GM19468 (cell line): Measurements from ENCODE around the gene OSM.
"Not testable (repeated sequence)": the region's sequence is repeated elsewhere in the genome, so short reads cannot be mapped to it uniquely, and the experiment has no call there.

Source experiments
- ATAC-seq: cut with Tn5 transposase; IDR thresholded peaks from one replicate; pipeline ENCODE4 v1.9.1; 2021; ENCODE audit warnings: mild to moderate bottlenecking, moderate library complexity, moderate number of reproducible peaks; ENCODE audit not compliant: unreplicated experiment; ENCODE audit errors: extremely low read depth

OSM gene

DNA sequence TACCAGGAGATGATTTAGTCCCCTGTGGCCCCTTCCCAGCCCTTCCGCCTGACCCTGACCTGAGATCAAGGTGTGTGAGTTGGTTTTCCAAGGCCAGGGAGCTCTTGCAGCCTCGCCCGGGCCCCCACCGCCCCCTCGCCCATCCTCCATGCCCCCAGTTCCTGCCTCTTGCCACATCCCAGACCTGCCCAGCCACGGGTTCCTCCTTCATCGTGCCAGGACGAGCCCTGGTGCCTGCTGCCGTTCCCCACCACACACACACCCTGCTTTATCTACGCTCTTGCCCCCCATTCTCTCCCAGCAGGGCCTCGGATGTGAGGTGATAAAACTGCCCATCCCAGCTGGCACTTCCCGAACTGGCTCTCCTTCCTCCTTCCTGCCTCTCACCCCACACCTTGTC is 18.7 kb downstream of the OSM start:
- ATAC-seq, result no peak

DNA sequence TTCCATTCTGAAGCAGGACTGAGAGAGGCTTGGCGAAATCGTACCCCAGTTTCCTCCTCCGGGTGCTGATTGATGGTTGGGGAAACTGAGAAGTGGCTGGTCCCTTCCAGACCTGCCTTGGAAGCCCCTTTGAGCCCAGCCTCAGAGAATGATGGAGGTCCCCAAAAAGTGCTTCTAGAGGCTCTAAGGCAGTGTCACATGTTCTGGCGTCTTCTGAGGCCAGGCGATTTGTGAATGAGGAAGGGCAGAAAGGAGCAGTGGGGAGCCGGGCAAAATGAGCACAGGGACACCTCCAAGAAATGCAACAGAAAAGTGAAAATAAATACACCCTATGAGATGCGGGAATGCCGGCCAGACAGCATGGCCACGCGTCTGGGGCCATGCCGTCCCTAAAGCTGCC is 19.1 kb downstream of the OSM start:
- no peak for ATAC-seq

DNA sequence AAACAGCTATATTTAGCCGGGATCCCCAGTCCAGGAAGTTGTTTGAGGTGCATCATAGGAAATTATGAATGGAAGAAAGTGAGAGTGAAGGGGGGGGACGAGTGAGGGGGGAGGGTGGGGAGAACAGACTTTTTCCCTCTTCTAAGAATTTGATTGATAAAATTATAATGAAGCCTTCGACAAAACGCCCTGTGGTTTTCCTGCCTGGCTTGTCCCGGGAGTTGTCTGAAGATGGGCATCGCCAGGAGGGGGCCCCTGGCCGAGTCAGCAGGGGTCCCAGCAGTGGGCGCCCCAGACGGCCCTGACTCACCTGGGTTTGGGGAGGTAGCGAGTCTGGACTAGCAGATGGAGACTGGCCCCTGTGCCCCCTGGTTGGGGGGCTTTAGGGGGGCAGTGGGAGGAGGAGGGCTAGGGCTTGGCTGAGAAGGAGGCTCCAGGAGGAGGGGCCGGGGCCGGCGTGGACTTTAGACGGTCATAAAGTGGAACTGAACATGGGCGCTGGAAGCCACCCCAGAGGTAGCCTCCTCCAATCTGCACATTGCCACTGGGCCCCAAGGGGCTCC is 19.8 kb downstream of the OSM start:
- ATAC-seq, result no peak

DNA sequence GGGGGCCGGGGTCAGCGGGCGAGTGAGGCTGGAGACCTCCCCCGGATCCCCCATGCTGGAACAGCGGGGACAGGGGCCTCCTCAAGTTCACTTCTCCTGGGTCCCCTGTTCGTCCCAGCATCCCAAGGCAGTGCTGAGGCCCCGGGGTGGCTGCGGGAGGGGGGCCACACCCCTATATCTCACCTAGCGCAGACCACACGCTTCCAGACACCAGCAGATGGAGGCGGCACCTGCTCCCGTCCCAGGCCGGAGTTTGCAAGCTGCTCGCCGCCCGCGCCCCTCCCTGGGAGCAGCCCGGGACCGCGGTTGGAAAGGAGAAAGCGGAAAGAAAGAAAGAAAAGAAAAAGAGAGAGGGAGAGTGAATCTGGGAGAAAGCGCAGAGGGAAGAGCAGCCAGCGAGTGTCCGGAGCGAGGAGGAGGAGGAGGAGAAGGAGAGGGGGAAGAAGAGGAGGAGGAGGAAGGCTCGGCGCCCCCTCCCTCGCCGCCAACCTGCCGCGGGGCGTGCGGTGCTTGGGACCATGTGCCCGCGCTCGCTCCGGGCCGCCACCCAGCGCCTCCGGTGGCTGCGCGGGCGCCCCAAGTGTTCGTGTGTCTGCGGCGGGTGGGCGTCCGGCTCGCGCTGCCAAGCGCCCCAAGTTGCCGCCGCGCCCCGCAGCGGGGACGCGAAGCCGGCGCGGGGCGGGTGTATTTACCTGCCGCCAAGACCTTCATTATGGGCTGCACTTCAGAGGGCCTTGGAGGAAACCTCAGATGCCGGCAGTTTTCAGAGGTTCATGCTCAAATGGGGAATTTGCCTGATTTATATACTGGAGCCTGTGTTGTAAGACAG is 20.5 kb downstream of the OSM start, which contains the start of gene LIF:
Gene LIF (minus strand): TSS at position 775 of the 829 bp plus-strand sequence. CDS start 64 bp downstream, at position 711.
- no peak for ATAC-seq

DNA sequence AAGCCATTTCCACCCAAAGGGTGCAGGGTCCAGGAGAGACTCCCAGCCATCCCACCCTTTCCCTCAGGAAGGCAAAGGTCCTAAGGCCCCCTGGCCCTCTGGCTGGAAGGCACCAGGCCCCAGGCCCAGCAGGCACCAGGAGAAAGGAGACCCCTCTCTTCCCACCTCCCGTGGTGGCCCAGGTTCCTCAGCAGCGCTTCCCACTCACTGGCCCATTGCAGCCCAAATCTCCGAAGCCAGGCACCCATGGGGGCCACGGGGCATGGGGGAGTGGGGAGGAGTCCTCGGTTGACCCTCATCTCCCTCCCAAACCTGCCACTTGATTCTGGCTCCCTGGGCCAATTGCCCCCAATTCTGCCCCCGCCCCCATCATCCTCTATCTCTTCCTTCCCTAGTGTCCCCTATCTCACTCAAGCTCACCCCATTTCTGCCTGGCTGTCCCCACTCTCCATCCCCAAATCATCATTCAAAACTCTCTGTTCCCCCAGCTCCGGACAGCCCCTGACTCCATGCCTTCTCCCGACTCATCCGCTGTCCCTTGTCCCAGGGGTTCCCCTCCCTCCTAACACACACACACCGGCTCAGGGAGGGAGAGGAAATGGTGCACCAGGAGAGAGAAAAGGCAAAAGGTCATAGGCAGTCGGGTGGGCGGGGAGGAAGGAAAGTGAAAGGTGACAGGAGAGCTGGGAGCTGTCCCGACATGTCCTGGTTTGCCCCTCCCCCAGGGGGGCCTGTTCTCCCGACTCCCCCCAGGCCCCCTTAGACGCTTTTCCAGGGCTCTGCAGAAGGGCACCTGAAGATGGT is 21.3 kb downstream of the OSM start:
- ATAC-seq, result no peak

DNA sequence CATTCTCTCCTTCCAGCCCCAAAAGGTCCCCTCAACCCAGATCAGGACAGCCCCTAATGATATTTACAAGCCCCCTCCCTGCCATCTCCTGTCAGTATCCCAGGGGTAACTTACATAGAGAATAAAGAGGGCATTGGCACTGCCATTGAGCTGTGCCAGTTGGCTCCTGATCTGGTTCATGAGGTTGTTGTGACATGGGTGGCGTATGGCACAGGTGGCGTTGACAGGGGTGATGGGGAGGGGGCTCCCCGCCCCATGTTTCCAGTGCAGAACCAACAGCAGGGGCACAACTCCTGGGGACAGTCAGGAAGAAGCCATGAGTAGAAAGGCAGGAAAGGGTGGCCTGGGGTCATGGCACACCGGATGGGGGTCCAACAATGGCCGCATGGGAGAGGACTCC is 22.0 kb downstream of the OSM start:
- ATAC-seq, result no peak

DNA sequence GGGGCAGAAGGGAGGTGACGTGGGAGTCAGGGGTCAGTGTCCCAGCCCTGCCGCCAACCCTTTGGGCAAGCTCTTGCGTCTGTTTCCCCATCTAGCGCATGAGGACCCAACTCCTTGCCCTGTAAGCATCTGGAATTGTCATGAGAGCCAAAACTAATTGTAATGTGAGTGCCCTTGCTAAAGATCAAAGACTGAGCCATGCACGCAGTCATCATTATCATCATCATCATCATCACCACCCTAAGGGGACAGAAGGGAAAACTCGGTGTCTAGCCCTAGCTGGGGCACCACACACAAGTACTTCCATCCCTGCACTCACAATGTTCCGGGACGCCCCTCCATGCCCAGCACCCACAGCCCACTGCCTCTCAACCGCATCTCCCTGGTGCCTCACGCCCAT is 22.6 kb downstream of the OSM start:
- ATAC-seq, result no peak

DNA sequence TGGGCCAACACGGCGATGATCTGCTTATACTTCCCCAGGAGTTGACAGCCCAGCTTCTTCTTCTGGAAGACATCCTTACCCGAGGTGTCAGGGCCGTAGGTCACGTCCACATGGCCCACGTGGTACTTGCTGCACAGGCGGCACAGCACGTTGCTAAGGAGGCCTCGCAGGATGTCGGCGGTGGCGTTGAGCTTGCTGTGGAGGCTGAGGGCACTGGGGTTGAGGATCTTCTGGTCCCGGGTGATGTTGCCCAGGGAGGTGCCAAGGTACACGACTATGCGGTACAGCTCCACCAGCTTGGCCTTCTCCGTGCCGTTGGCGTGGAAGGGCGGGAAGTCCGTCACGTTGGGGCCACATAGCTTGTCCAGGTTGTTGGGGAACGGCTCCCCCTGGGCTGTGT is 23.0 kb downstream of the OSM start:
- no peak for ATAC-seq

DNA sequence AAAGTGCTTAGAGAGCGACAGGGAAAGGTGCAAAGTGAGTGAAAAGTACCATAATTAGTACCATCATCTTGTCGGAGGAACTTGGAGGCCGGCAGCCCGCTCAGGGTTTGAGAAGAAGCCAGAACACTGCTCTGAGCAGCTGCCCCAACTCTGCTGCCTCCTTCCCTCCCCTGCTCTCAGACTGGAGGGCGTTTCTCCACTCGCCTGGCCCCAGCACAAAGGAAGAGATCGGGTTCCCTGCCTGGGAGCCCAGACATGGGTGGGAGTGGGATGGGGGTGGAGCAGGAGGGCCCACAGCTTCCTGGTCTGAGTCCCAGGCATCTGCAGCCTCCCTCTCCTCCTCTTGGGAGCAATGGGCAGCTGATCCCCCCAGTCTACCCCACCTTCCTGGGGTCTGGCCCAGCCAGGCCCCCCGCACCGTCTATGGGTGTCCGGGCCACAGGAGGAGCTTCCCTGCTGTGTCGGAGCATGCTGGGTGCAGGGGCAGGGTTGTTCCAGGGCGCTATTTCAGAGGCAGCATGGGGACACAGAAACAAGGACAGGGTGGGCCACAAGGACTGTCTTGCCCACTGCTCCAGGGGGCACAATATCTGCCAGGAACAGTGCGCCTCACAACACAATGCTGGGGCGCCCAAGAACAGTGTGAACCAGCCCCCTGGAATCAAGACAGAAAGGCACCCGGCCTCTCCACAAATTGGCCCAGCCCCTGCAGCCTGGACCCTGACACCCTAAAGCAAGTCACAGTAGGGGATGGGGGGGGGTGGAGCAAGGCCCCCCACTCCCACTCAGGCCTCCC is 24.9 kb downstream of the OSM start:
- no peak for ATAC-seq

DNA sequence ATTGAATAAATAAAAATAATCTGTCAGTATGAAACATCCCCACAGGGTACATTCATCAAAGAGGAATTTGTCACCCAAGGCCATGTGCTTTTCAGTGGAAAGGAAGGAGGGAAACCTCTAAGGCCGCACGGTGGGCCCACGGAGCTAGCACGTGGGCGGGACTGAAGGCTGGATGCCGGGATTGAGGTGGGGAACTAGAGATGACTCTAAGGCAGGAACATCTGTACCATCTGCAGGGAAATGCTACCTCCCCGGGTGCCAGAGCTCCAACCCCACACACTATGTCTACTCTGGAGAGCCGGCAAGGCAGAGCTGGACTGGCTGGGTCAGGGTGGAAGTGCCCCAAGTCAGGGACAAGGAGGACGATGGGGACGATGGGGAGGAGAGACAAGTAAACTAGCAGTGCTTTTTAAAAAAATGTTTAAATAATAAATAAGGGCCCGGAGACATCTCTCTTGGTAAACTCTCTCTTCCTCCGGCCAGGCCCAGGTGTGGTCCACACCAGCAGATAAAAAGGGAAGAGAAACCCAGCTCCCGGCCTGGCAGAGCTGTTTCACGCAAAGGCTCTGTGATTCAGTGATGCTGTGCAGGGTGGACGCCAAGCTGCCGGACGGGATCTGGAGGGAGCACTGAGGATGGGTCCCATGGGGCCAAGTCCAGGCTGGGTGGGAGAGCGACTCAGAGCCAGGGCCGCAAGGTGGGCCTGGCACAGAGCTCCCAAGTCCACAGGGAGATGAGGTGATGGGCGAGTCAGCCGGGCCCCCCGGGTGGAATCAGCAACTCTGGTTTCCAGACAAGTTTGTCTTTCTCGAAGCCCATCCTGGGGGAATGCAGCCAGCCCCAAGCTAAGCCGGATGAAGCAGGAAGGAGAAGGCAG is 25.9 kb downstream of the OSM start:
- ATAC-seq, result no peak

DNA sequence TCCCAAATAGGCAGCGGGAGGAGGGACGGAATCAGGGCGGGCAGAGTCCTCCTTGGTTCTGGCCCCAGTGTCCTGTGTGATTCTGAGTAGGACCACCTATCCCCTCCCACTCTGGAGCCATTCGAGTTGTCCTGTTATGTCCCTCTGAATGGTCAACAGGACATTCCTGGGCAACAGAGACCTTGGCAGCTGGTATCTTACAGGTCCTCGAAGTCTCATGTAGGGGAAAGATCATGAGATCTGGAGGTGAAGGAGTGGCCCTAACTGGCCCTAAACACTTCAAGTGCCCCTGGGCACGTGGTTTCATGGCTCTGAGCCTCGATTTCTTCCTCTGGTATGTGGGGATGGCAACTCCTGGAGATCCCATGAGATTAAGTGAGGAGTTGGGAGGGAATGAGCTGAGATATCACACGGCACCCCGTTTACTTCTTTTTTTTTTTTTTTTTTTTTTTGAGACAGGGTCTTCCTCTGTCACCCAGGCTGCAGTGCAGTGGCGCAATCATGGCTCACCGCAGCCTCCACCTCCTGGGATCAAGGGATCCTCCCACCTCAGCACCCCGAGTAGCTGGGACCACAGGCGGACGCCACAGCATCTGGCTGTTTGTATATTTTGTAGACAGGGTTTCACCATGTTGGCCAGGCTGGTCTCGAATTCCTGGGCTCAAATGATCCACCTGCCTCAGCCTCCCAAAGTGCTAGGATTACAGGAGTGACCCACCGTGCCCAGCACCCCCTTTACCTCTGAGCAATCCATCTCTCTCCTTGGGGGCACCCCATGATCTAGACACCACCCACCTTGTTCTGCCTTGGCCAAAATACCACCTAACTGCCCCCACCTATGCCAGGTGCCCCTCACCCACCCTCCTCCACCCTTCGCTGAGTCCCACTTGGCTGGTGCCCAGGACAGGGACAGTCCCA is 26.9 kb downstream of the OSM start:
- ATAC-seq, result no peak

DNA sequence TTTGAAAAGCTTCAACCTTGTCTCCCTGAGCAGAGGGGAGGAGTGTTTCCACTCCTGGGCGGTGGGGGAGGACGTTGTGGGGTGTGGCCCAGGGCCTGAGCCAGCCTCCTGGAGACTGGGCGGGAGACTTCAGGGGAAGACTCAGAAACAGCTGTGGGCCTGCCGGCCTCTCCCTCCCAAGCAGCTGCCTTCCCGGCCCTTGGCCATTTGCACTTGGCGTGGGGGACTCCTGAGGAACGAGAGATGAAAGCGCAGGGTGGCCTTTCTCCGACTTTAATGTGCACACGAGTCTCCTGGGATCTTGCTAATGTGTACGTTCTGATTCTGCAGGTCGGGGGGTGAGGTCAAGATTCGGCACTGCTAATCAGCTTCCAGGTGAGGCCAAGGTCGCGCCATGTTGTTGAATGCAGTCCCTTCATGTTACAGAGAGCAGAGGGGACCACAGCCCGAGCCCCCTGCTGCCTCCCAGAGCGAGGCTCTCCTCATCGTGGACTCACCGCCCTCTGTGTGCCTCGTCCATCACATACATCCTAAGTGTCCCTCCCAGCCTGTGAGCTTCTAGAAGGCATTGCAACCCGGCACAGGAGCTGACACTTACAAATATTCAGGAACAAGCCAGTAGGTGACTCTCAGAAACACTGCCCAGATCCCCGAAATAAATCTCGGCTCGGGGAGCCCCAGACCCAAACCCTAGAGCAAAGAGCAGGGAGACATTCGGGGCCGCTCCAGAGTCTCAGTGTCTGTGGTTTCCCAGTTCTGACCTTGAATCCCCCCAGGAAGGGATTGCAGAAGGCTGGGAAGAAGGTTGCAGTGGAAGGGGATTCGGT is 27.8 kb downstream of the OSM start:
- ATAC-seq, result no peak

DNA sequence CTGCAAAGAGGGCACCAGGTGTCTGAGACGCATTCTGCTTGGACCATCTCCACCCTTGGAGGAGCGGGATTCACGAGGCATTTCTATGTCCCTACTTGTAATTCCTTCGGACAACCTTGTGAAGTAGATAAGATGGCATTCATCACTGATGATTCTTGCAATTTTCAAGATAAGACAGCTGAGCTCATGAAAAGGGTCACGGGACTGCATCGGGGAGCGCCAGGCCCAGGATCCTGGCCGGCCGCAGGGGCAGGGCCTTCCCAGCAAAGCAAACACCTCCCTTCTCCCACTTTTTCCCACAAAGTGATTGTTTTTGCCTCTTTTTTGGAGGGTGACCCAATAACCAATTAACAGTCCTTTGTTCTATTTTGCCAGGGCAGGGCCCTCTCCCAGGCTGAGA is 28.5 kb downstream of the OSM start:
- no peak for ATAC-seq

DNA sequence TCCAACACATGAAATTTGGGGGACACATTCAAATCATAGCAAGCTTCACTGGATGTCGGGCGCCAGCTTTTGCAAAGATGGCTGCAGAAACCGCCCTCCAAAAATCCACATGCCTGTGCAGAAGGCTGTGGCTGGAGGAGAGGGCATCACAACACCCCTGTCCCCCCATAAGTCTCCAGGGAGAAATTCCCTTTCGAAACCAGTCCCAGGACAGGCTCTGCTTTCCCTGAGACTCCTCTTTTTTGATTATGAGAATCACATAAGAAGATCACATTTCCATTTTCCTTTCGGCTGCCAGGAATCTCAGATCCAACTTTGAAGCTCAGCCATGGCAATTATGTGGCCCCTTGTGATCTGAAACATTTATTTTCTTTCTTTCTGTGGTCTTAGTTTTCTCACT is 29.8 kb downstream of the OSM start:
- no peak for ATAC-seq

DNA sequence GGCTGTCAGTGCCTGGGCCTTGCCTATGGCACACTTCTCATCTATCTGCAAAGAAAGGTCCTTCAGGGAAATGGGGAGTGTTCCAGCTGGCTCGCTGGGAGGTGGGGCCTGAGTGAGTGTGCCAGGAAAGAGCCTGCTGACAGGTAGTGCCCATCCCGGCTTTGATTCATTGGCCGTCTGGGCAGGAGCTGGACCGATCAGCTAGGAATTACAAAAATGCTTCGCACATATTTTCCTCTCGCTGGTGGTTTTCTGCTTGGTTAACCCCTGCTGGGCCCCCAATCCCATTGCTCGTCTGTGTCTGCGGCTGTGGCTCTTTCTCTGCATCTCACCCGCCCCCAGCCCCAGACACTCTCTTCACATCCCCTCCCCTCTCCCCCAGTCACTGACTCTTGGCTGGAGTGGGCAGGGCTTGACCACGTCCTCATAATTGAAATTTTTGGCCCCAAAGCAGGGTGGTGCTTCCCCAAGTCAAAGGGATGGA is 30.9 kb downstream of the OSM start:
- no peak for ATAC-seq

DNA sequence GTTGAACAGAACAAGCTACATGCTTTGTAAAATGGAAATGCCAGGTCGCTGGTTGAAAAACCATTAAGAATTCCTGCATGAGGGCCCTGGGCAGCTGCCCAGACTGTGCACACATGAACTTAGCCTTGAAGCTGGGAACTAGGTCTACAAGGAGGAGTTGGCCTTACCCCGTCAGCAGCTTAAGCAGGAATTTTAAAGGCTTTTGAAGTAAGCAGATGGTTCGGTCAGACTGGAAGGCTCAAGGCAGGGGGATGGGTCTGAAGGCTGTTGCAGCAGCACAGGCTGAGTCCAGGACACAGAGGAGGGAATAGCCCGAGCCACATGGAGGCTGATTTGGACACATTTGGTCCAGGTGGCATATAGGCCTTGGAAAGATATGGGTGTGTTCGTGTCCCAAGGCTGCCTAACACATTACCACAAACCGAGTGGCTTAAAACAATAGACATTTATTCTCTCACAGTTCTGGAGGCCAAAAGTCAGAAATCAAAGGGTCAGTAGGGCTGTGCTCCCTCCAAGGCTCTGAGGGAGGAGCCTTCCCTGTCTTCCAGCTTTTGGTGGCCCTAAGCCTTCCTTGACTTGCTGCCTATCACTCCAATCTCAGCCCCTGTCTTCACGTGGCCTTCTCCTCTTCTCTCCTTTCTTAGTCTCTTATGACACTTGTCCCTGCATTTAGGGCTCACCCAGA is 31.7 kb downstream of the OSM start:
- no peak for ATAC-seq

DNA sequence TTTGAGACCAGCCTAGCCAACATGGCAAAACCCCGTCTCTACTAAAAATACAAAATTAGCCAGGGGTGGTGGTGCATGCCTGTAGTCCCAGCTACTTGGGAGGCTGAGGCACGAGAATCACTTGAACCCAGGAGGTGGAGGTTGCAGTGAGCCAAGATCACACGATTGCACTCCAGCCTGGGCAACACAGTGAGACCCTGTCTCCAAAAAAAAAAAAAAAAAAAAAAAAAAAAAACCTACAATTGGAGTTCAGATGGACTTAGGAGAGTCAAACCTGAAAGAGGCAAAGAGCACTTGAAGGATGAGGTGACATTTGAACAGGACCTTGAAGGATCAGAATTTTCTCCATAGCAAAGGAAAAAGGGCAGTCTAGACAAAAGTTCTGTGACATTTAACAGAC is 32.3 kb downstream of the OSM start:
- ATAC-seq, result not testable (repeated sequence)
